Epithelial cell of prostate (primary cell): ENCODE results near the gene TRPC4.
A peak's percentile ranks its signal among the peaks of the same experiment; 100 is the strongest.
"Not testable (repeated sequence)": the region's sequence is repeated elsewhere in the genome, so short reads cannot be mapped to it uniquely, and the experiment has no call there.

Source experiments
- DNase-seq: peaks from one replicate; pipeline ENCODE4 v3.0.0-alpha.2; 2011; ENCODE audit warnings: low read depth, low spot score
- H3K27ac ChIP-seq: fragments of 450-650 bp; 2 replicates; pipeline ENCODE4 v1.5.1; 2017; ENCODE audit warnings: mild to moderate bottlenecking

The TRPC4 gene

GRCh38 chr13:37835392-37835791 lies 34.2 kb downstream of the TRPC4 start:
- no peak for DNase-seq
- H3K27ac ChIP-seq: no peak overlapping the region

GRCh38 chr13:37833411-37833810 lies 36.2 kb downstream of the TRPC4 start:
- DNase-seq: no peak
- no peak overlapping the region for H3K27ac ChIP-seq

- DNase-seq: no peak
- no peak overlapping the region for H3K27ac ChIP-seq
Observed at GRCh38 chr13:37816276-37816675, 53.3 kb downstream of the TRPC4 start.

- DNase-seq: no peak
- H3K27ac ChIP-seq: no peak overlapping the region
Observed at GRCh38 chr13:37811441-37811840, 58.1 kb downstream of the TRPC4 start.

GRCh38 chr13:37806666-37807065 lies 62.9 kb downstream of the TRPC4 start:
- DNase-seq: no peak
- H3K27ac ChIP-seq: no peak overlapping the region

GRCh38 chr13:37797631-37798030 lies 71.9 kb downstream of the TRPC4 start:
- H3K27ac ChIP-seq: no peak overlapping the region
- DNase-seq: no peak

- not testable (repeated sequence) for DNase-seq, H3K27ac ChIP-seq
Observed at GRCh38 chr13:37796795-37797194, 72.8 kb downstream of the TRPC4 start.

- H3K27ac ChIP-seq: no peak overlapping the region
- DNase-seq: no peak
Observed at GRCh38 chr13:37795326-37795725, 74.2 kb downstream of the TRPC4 start.

GRCh38 chr13:37791699-37792098 lies 77.9 kb downstream of the TRPC4 start:
- no peak for DNase-seq
- no peak overlapping the region for H3K27ac ChIP-seq

GRCh38 chr13:37788346-37788745 lies 81.2 kb downstream of the TRPC4 start:
- no peak for DNase-seq
- no peak overlapping the region for H3K27ac ChIP-seq

- no peak for DNase-seq
- H3K27ac ChIP-seq: no peak overlapping the region
Observed at GRCh38 chr13:37777676-37778075, 91.9 kb downstream of the TRPC4 start.

- H3K27ac ChIP-seq: no peak overlapping the region
- no peak for DNase-seq
Observed at GRCh38 chr13:37775871-37776270, 93.7 kb downstream of the TRPC4 start.

GRCh38 chr13:37772644-37773043 lies 96.9 kb downstream of the TRPC4 start:
- DNase-seq: no peak
- H3K27ac ChIP-seq: no peak overlapping the region

GRCh38 chr13:37769545-37769944 lies 100.0 kb downstream of the TRPC4 start:
- no peak overlapping the region for H3K27ac ChIP-seq
- DNase-seq: no peak

- no peak for DNase-seq
- H3K27ac ChIP-seq: no peak overlapping the region
Observed at GRCh38 chr13:37769078-37769477, 100.5 kb downstream of the TRPC4 start.

- DNase-seq: no peak
- H3K27ac ChIP-seq: no peak overlapping the region
Observed at GRCh38 chr13:37766502-37766901, 103.1 kb downstream of the TRPC4 start.

- DNase-seq: no peak
- H3K27ac ChIP-seq: no peak overlapping the region
Observed at GRCh38 chr13:37755349-37755748, 114.2 kb downstream of the TRPC4 start.

- no peak for DNase-seq
- H3K27ac ChIP-seq: no peak overlapping the region
Observed at GRCh38 chr13:37753776-37754175, 115.8 kb downstream of the TRPC4 start.

GRCh38 chr13:37752146-37752545 lies 117.4 kb downstream of the TRPC4 start:
- no peak overlapping the region for H3K27ac ChIP-seq
- no peak for DNase-seq

- no peak for DNase-seq
- H3K27ac ChIP-seq: no peak overlapping the region
Observed at GRCh38 chr13:37751025-37751424, 118.5 kb downstream of the TRPC4 start.

GRCh38 chr13:37748913-37749312 lies 120.7 kb downstream of the TRPC4 start:
- no peak overlapping the region for H3K27ac ChIP-seq
- no peak for DNase-seq

GRCh38 chr13:37747071-37747612 lies 122.4 kb downstream of the TRPC4 start:
- peak; percentile 39 for DNase-seq
- H3K27ac ChIP-seq: no peak overlapping the region

GRCh38 chr13:37741536-37741935 lies 128.0 kb downstream of the TRPC4 start:
- DNase-seq: no peak
- H3K27ac ChIP-seq: no peak overlapping the region
